HG03095 (cell line): ENCODE measurements around the gene SELENON.

ENCODE experiments used
- ATAC-seq: cut with Tn5 transposase; IDR thresholded peaks from one replicate; pipeline ENCODE4 v1.9.1; 2021; ENCODE audit warnings: moderate library complexity; ENCODE audit not compliant: unreplicated experiment

The SELENON gene, protein sequence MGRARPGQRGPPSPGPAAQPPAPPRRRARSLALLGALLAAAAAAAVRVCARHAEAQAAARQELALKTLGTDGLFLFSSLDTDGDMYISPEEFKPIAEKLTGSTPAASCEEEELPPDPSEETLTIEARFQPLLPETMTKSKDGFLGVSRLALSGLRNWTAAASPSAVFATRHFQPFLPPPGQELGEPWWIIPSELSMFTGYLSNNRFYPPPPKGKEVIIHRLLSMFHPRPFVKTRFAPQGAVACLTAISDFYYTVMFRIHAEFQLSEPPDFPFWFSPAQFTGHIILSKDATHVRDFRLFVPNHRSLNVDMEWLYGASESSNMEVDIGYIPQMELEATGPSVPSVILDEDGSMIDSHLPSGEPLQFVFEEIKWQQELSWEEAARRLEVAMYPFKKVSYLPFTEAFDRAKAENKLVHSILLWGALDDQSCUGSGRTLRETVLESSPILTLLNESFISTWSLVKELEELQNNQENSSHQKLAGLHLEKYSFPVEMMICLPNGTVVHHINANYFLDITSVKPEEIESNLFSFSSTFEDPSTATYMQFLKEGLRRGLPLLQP

DNA sequence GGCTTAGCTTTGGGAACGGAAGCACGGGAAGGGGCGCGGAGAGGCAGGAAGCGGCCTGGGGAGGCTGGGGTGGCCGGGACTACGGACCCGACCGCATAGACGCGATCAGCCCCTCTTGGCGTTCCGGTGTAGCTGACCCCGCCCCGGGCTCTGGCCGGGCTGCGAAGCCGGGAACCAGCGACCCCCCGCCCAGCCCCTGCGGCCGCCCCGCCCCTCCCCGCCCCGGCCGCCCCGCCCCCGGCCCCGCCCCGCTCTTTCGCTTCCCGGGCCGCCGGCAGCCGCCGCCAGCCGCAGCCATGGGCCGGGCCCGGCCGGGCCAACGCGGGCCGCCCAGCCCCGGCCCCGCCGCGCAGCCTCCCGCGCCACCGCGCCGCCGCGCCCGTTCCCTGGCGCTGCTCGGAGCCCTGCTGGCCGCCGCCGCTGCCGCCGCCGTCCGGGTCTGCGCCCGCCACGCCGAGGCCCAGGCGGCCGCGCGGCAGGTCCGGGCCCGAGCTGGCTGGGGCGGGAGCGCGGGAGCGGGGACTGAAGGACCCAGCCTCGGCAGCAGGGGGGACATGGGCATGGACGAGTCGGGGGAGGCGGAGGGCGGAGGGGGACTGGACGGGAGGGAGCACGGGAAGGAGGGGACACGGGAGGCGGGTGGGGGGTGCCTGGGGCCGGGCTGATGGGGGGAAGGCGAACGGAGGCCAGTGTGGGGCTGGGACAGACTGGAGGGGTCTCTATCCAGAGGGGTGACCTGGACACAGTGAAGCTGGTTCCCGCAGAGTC is at the start of gene SELENON:
SELENON (plus strand) TSS at position 259 of the 768 bp plus-strand sequence; CDS start at position 297, 38 bp downstream.
- no peak for ATAC-seq

DNA sequence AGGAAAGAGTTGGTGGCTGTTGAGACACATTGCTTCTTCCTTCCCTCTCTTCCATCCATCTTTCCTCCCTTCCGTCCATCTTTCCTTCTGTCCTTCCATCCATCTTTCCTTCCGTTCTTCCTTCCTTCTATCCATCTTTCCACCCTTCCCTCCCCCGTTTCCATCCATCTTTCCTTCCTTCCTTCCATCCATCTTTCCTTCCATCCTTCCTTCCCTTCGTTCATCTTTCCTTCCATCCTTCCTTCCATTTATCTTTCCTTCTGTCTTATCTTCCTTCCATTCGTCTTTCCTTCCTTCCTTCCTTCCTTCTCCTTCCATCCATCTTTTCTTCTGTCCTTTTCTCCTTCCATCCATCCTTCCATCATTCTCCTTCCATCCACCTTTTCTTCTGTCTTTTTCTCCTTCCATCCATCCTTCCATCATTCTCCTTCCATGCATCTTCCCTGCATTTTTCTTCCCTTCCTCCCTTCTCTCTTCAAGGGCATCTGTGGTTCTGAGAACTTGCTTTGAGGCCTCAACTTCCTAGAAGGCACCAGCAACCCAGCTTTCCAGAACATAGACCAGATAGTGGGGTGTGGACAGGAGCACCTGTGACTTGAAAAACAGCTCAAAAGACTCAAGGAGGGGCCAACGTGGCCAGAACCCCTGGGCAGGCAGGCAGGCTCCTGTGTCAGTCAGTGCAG is 48.9 kb upstream of the SELENON start:
- no peak for ATAC-seq

DNA sequence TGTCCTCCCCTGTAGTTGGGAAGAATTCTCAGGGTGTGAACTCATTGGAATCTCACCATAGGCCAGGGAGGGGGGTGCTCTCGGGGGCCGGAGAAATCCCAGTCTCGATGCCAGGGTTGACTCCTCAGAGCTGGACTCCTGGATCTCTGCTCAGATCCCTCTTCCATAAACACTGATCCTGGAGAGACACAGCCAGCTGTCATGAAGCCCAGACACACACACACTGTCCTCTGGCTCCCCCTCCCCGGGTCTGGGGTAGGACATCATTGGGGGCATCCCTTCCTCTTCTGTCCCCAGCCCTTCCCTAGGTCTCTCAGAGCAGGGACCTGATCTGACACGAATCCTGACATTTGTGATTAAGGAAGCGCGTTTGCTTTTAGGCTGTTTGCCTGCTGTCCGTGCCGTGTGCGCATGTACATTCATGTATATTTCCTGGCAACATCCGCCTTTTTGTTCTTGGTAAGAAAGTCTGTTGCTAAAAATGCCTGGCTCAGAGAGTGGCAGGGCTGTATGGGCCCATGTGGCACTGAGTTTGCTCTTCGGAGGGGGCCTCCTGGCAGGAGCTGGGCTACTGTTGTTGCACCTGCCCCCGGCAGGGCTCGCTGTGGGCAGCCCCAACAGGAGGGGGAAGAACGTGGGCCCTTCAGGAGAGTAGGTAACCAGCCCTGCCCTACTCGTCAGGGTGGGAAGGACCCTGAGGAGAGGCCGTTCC is 45.4 kb upstream of the SELENON start:
- ATAC-seq: no peak

GRCh38 chr1:25755475-25756125 is 44.4 kb upstream of the SELENON start:
- ATAC-seq: no peak

GRCh38 chr1:25756215-25756614 is 43.8 kb upstream of the SELENON start:
- no peak for ATAC-seq

GRCh38 chr1:25757151-25757845 is 42.7 kb upstream of the SELENON start:
- ATAC-seq: no peak

DNA sequence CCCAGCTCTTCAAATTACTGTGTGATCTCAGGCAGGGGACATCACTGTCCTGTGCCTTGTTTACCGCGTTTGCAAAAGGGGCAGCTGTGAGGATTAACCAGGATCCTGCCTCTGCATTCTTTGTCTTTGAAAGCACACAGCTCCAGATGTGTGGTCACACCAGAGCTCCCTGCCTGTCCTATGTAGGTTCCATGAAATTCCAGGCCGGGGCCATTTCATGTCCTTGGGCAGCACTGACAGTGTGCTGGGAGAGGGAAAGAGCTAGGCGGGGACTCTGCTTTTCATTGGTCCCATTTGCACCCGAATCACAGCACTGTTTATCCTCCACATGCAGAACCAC is 42.2 kb upstream of the SELENON start:
- ATAC-seq: no peak

- no peak for ATAC-seq
These were observed 41.4 kb upstream of the SELENON start for GRCh38 chr1:25758466-25759070.

DNA sequence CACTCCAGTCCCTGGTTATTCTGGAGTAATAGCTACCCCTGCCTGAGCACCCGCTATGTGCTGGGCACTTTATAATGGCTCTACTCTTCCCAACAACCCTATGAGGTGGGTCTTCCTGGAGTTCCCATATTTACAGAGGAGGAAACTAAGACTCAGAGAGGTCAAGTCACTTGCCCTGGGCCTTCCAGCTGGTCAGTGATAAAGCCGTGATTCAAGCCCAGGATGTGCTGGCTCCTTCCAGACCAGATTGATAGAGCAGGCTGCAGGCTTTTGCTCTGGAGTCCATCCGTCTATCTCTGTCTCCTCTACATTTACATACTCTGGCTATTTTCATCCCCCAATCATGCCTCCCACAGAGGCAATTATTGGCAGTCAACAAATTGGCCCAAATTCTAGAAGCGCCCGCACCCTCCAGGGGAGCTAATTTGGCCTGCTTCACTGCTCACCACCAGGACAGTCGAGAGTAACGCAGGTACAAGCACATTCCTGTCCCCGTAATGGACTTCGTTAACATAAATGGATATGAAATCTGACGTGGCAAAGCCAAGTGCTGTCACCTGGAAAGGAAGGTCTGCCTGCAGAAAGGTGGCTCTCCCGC is 39.8 kb upstream of the SELENON start:
- ATAC-seq: no peak

- ATAC-seq: no peak
These were observed 39.1 kb upstream of the SELENON start for GRCh38 chr1:25760871-25761270.

DNA sequence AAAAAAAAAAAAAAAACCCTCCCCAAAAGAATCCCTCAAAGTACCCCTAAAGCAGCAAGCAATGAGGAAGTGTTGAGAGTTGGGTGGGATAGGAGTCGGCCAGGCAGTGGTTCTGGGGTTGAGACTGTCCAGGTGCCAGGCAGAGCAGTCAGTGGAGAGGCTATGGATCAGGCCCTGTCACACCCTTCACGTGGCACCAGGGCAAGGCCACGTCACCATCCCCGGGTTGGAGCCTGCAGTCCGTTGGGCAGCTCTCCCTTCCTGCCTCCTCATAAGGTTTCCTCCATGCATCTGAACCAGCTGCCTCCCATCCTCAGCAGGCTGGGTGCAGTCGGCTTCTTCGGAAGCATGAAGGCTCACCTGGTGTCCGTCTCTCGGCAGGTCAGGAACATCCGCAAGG is 36.5 kb upstream of the SELENON start:
- ATAC-seq: no peak

GRCh38 chr1:25765136-25765922 is 34.7 kb upstream of the SELENON start:
- ATAC-seq: no peak

GRCh38 chr1:25765923-25766589 is 33.9 kb upstream of the SELENON start:
- no peak for ATAC-seq

DNA sequence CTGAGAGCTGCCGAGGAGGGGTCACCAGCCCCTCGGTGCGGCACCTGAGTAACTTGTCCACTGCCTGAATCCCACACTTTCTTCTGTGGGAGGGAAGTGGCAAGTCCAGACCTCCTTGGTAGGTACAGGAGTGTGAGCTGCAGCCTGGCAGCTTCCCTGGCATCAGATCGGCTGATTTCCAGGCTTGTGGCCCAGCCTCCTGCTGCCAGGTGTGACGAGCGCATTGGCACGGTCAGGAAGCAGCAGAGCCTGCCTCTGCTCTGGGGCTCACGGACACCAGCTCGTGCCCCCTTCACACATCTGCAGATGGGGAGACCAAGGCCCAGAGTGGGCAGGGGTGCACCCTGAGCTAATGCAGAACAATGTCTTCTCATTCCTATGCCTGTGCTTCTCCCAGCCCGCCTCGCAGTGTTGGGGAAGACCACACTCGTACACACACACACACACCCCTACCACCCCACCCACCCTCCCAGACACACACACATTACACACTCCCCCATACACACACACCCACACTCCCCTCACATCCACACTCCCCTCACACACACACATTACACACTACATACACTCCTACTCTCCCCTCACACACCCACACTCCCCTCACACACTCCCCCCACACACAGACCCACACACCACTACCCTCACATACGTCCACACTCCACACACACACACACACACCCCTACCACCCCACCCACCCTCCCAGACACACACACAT is 33.1 kb upstream of the SELENON start:
- no peak for ATAC-seq

DNA sequence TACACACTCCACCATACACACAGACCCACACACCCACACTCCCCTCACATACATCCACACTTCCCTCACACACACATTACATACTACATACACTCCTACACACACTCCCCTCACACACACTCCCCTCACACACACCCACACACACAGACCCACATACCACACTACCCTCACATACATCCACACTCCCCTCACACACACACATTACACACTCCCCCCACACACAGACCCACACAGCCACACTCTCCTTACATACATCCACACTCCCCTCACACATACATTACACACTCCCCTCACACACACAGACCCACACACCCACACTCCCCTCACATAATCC is 32.6 kb upstream of the SELENON start:
- no peak for ATAC-seq

DNA sequence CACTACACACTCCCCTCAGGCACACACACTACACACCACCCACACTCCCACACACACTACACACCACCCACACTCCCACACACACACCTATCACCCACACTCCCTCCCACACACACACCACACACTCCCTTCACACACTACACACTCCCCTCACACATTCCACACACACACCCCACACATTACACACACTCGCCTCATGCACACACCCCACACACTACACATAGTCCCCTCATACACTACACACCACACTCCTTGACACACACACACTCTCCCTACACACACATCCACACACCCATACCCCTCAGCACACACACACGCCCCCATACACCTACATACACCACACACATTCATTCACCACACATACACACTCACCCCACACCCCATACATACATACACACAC is 31.0 kb upstream of the SELENON start:
- no peak for ATAC-seq
